Upper lobe of left lung (tissue), 4 donors: ENCODE results near the gene CERS6.

Source experiments
- EP300 ChIP-seq, 4 donors: sonication (generic); formaldehyde crosslinking; IDR thresholded peaks; one replicate each; pipeline ENCODE4 v1.5.1; 2017; ENCODE audit warnings: antibody characterized with exemption in 4 of 4, control low read depth in 2 of 4
- POLR2A ChIP-seq, 4 donors: fragments of 450-650 bp; IDR thresholded peaks; one replicate each; pipeline ENCODE4 v1.5.1; 2016 to 2017; ENCODE audit warnings: antibody characterized with exemption in 4 of 4, mild to moderate bottlenecking in 2 of 4
- POLR2AphosphoS5 ChIP-seq, 2 donors: sonication (generic); formaldehyde crosslinking; IDR thresholded peaks; one replicate each; pipeline ENCODE4 v1.5.1; 2017; ENCODE audit warnings: antibody characterized with exemption in 2 of 2
- TF ChIP-seq, protein P1 (sequence below), 6 experiments: fragments of 450-650 bp in 4 of 6; fragments of 200-600 bp in 2 of 6; sonication (generic) in 2 of 6; IDR thresholded peaks; one replicate each; pipeline ENCODE4 v1.5.1; 2016 to 2019; ENCODE audit warnings: antibody characterized with exemption in 6 of 6

DNA sequence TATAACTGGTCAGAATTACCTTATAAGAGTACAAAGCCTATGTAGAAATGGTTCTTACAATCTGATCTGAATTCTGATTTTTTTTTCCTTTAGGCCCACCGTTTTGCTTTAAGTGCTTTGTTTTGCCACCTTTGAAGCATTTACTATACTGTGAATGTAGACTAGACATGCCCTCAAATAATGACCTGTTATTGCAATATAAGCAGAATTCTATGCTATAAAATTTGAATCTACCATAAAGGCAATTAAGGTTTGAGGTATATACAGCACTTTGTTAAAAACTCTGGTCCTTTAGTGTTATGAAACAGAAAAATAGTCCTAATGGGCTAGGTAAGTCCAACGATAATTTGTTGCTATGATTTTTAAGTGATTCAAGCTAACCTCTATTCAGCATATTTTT lies 259.8 kb downstream of the CERS6 start:
- TF ChIP-seq, protein P1, sequence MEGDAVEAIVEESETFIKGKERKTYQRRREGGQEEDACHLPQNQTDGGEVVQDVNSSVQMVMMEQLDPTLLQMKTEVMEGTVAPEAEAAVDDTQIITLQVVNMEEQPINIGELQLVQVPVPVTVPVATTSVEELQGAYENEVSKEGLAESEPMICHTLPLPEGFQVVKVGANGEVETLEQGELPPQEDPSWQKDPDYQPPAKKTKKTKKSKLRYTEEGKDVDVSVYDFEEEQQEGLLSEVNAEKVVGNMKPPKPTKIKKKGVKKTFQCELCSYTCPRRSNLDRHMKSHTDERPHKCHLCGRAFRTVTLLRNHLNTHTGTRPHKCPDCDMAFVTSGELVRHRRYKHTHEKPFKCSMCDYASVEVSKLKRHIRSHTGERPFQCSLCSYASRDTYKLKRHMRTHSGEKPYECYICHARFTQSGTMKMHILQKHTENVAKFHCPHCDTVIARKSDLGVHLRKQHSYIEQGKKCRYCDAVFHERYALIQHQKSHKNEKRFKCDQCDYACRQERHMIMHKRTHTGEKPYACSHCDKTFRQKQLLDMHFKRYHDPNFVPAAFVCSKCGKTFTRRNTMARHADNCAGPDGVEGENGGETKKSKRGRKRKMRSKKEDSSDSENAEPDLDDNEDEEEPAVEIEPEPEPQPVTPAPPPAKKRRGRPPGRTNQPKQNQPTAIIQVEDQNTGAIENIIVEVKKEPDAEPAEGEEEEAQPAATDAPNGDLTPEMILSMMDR (IDR thresholded peaks at IDR 0.05) = no peak
- no peak for TF ChIP-seq EP300 (IDR thresholded peaks at IDR 0.05)
- TF ChIP-seq POLR2A (IDR thresholded peaks at IDR 0.05) = no peak
- TF ChIP-seq POLR2AphosphoS5 (IDR thresholded peaks at IDR 0.05) = no peak
